ENCODE measurements around the gene KIAA0930.
"Not testable (repeated sequence)": the region's sequence is repeated elsewhere in the genome, so short reads cannot be mapped to it uniquely, and the experiment has no call there.

Gene KIAA0930

DNA sequence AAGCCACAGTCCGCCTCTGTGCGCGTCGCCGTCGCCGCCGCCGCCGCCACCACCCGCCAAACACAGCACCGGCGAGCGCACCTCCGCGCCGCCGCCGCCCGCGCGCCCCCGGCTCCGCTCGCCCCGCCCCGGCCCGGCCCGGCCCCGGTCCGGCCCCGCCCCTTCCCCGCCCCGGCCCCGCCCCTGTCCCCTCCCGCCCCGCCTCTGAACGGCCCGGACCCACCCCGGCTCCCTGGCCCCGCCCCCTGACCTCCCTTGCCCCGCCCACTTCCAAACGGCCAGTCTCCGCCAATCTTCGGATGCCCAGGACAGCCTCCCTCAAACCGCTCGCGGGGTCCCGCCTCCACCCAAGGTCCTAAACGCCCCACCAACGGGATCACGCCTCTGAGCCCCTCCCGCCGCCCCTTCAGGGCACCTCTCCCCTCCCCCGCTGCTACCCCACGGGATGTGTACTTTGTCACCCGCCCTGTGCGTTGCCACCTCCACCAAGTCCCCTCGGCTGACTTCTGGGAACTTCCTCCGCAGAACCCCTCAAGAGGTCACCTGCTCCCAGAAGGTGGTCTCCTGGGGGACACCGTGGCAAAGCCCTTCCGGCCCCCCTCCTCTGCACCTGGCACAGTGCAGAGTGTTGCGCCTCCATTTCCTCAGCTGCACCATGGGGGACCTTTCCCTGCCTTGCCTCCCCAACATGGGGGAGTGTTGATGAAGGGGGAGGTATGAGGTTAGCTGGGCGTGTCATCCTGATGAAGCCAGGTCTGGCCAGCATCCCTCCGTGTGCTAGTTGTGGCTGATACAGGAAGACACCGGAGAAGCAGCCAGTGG is at the start of gene KIAA0930:
TSS of gene KIAA0930 (minus strand) at position 85 of the 822 bp plus-strand sequence. CDS start 191 bp downstream, outside the sequence.
- intact Hi-C loops (cut with DNase I): no loop called here
- DNase-seq: peak; percentile 55 to 96 (median 75)

GRCh38 chr22:45286854-45287551 is 46.3 kb upstream of the KIAA0930 start:
- intact Hi-C loops (cut with DNase I): no loop called here
- no peak for DNase-seq

GRCh38 chr22:45285263-45286058 is 44.8 kb upstream of the KIAA0930 start:
- no peak for DNase-seq
- intact Hi-C loops (cut with DNase I): no loop called here

DNA sequence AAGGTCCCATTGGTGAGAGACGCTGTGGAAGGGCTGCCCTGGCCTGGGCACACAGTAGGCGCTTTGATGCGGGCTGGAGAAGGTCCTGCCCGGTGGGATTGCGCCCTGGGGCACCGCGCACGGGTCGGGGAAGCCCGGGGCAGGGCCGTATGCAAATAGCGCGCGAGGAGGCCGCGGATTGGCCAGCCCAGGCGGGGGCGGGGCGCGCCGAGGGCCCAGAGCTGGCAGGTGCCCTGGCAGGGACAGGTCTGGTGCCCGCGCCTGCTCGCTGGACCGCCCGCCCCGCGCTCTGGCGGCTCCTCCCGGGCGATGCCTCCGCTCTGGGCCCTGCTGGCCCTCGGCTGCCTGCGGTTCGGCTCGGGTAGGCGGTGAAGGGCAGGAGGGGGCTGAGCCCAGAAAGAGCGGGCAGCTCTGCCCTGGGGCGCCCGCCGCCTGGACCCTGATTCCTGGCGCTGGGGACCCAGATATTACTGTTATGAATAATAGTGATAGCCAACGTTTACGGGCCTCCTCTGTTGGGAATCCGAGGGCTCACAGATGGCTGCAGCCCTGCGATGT is 44.1 kb upstream of the KIAA0930 start, which contains the start of gene UPK3A:
TSS of gene UPK3A (plus strand) at position 245 of the 558 bp plus-strand sequence. CDS start at position 310, 65 bp downstream.
- DNase-seq: peak in 7 of 10 donors; percentile 34 to 92 (median 57)
- intact Hi-C loops (cut with DNase I): no loop called here

- DNase-seq: no peak
- intact Hi-C loops (cut with DNase I): no loop called here
Observed at GRCh38 chr22:45281010-45281409, 40.3 kb upstream of the KIAA0930 start.

GRCh38 chr22:45280587-45280980 is 39.9 kb upstream of the KIAA0930 start:
- intact Hi-C loops (cut with DNase I): no loop called here
- DNase-seq: no peak

- intact Hi-C loops (cut with DNase I): no loop called here
- no peak for DNase-seq
Observed at GRCh38 chr22:45278125-45278524, 37.4 kb upstream of the KIAA0930 start.

DNA sequence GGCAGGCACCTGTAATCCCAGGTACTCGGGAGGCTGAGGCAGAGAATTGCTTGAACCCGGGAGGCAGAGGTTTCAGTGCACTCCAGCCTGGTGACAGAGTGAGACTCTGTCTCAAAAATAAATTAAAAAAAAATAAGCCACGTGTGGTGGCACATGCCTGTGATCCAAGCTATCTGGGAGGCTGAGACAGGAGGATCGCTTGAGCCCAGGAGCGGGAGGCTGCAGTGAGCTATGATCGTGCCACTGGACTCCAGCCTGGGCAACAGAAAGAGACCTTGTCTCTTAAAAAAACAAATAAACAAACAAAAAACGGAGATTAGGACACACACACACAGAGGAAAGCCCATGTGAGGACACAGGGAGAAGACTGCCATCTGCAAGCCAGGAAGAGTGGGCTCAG is 37.0 kb upstream of the KIAA0930 start:
- intact Hi-C loops (cut with DNase I); DNase-seq: not testable (repeated sequence)

DNA sequence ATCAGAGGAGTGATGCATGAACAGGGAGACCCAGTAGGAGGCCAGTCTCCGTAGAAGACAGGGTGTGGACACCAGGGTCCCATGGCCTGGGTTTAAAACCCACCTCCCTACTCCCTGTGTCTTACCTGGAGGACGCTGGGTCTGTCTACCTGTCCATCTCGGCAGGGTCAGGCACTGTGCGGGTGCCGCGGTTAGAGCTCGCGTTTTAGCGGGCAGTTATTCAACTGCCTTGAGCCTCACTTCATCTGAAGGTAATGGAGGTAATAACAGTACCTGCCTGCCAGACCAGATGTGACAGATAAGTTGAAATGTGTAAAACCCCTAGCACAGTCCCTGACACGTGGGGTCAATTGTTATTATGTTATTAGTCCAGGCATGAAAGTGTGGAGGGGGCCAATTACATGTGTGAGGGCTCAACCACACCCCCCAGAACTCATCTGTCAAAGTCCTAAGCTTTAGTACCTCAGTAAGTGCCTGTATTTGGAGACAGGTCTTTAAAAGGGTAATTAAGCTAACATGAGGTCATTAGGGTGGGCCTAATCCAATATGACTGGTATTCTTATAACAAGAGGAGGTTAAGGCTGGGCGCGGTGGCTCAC is 35.9 kb upstream of the KIAA0930 start:
- DNase-seq: no peak
- intact Hi-C loops (cut with DNase I): no loop called here

DNA sequence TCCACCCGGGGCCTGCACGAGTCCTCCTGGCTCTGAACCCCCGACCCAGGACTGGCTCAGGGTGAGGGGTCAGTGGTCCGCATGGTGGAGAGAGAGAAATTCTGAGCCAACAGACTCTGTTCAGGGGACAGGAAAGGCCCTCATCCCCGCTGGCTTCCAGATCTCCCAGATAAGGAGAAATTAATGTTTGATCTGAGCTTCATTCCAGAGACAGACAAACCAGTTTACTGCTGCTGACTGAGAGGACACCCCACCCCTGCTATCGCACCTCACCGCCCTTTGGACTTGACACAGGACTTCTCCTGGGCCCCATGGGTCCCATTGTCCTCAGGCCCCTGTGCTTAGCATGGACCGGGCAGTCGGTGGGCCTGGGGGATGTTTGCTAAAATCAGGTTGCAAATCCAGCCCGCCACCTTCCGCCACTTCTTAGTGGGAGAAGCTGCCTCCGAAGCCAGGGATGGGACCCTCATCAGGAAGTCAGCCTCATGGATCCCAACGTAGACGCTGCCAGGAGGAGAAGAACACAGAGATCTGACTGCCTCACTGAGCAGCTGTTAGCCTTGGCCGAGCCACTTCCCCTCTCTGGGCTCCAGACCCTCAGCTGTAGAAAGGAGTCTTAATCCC is 32.9 kb upstream of the KIAA0930 start:
- intact Hi-C loops (cut with DNase I): no loop called here
- peak in 1 of 10 donors; percentile 68 for DNase-seq

GRCh38 chr22:45272498-45272897 is 31.8 kb upstream of the KIAA0930 start:
- intact Hi-C loops (cut with DNase I): no loop called here
- peak in 1 of 10 donors; percentile 45 for DNase-seq

DNA sequence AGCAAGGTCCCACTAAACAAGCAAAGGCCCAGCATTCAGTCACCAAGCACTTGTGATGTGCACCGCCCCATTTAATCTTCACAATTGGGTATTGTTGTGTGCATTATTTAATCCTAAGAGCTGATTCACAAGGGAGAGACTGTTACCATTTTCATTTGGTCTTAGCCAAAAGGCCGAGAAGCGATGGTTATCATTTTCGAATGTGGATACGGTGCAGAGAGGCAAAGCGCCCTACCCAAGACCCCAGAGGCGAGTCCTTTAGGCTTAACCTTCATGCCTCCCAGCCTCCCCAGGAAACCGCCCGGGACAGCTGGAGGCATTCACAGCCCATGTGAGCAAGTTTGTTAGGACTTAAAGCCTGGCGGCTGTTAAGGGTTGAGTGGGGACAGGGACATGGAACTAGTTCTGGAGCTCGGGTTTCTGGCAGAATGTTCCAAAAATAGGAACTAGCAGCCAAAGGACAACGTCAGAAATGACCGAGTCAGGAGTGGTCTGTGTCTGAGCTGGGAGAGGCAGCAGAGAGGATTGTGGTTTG is 31.0 kb upstream of the KIAA0930 start:
- DNase-seq: peak in 3 of 10 donors; percentile 46 to 54 (median 47)
- intact Hi-C loops (cut with DNase I): no loop called here

- DNase-seq: peak in 1 of 10 donors; percentile 26
- intact Hi-C loops (cut with DNase I): no loop called here
Observed at GRCh38 chr22:45270095-45271020, 29.7 kb upstream of the KIAA0930 start.

DNA sequence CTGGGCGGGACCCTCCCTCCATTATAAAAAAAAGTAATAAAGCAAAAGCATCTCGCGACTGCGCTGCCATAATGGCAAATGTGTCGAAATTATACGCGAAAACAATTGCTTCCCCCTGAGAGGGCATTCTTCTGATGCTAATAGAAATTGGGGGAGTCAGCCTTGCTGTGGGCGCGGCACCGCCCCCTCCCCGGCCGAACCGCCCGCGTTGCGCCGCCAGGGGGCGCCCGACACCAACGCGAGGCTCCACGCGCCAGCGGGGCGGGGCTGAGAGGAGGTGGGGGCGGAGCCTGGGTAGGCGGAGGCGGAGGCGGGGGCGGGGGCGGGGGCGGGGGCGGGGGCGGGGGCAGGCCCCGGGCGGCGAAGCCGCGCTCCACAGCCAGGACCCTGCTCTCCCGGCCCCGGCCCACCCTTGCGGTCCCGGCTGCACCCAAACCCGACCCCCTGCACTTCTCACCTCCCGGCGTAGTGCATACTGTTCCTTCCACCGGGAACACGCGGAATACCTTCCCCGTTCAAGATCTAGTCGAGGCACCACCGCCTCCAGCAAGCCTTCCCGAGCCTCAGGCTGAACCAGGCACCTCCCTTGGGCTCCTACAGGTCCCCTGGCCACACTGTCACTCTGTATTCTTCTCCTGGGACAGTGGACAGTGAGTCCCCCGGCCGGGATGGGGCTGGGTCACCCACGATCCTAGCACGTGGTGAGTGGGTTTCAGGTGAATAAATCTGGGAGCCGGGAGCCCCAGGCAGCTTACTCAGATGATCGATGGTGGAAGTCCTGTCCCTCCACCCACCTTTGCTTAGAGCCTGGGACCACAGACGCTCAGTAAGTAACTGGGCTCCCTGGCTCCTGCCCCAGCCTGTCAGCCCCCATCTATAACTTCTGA is 28.5 kb upstream of the KIAA0930 start:
- DNase-seq: peak; percentile 64 to 97 (median 82)

DNA sequence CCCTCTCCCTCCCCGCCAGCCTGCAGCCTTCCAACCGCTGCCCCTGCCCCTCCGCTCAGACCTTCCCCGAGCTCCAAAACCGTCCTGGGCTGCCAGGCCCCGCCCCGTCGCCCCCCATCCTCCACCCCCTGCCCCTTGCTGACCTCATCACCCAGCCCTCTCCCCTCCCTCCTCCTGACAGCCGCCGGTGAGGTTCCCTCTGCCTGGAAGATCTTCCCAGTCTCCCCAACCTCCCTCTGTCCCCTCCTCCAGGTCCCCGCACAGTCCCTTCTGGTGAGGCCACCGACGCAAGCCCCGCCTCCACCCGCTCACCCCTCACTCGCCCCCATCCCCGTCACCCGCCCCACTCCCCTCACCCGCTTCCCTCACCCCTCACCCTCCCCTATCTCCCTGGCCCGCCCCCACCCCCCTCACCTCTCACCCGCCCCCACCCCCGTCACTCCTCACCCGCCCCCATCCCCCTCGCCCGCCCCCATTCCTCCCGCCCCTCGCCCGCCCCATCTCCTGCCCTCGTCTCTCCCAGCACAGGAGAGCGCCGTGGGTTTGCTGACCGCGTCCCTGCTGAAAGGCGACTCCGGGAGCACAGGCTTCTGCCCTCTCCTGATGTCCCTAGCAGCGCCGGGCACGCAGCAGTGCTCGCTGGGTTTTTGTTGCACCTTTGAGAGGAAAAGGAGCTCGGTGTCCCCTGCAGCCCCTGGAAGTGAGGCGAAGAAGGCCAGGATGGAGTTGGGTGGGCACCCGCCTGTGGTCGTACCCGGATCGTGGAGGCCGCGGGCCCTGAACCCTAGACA is 27.7 kb upstream of the KIAA0930 start:
- intact Hi-C loops (cut with DNase I): loop anchor here (5.0 to 10.0 kb wide), 3 partner anchors 39 to 164 kb away; partner anchors contain the start of genes FAM118A and NUP50
- peak in 2 of 10 donors; percentile 28 to 74 for DNase-seq

More for the DNA sequence above, 28.5 kb upstream of the KIAA0930 start:
- intact Hi-C loops (cut with DNase I): loop anchor here (1.0 to 10.0 kb wide), 5 partner anchors 38 to 284 kb away; partner anchors contain the start of genes FAM118A and NUP50

GRCh38 chr22:45265535-45265934 is 24.8 kb upstream of the KIAA0930 start:
- intact Hi-C loops (cut with DNase I): loop anchor here (5.0 to 10.0 kb wide), 3 partner anchors 42 to 161 kb away; partner anchors contain the start of genes FAM118A and NUP50

More at GRCh38 chr22:45265535-45265934, 24.8 kb upstream of the KIAA0930 start:
- no peak for DNase-seq

Data from posterior cingulate gyrus (tissue), 11 donors.